Adrenal gland (tissue), 12 donors: ENCODE measurements around the gene TRIM16. TPM values are rescaled to one million over a fixed set of nuclear protein-coding genes. Genes with fewer than 3 reads are reported as not detected.

Experiments
- DNase-seq, 7 donors: peaks; one replicate each; pipeline ENCODE4 v3.0.0-alpha.2; 2019 to 2020
- H3K27ac ChIP-seq, 5 donors: fragments of 200-600 bp; sonication (generic) in 4 of 5; 1 replicate in 3 of 5; 2 replicates in 2 of 5; pipeline versions ENCODE4 v1.5.1 to v1.8.0; 2016 to 2020; ENCODE audit warnings: mild to moderate bottlenecking in 1 of 5
- H3K27me3 ChIP-seq: fragments of 200-600 bp; 2 replicates; pipeline ENCODE4 v1.8.0; 2021
- H3K36me3 ChIP-seq, 2 donors: fragments of 200-600 bp; replicated peaks in 1 of 2; 1 replicate in 1 of 2; 2 replicates in 1 of 2; pipeline versions ENCODE4 v1.5.1 to v1.8.0; 2018 to 2022
- H3K4me1 ChIP-seq, 2 donors: fragments of 200-600 bp; replicated peaks in 1 of 2; 1 replicate in 1 of 2; 2 replicates in 1 of 2; pipeline versions ENCODE4 v1.5.1 to v1.8.0; 2018 to 2021
- H3K4me3 ChIP-seq, 4 donors: fragments of 200-600 bp; sonication (generic) in 3 of 4; one replicate each; pipeline ENCODE4 v1.5.1; 2016 to 2018
- H3K9me3 ChIP-seq, 3 donors: fragments of 200-600 bp; sonication (generic) in 1 of 3; replicated peaks in 1 of 3; 1 replicate in 2 of 3; 2 replicates in 1 of 3; pipeline versions ENCODE4 v1.5.1 to v1.8.0; 2016 to 2021
- POLR2A ChIP-seq, 2 donors: fragments of 450-650 bp; IDR thresholded peaks; one replicate each; pipeline ENCODE4 v1.6.1; 2017; ENCODE audit warnings: antibody characterized with exemption in 2 of 2, mild to moderate bottlenecking in 2 of 2, moderate library complexity in 1 of 2
- WGBS, 4 donors: extraction: QIAGEN DNeasy Blood & Tissue Kit in 2 of 4; methylation state at CpG; one replicate each; pipeline versions ENCODE4 v1.1.5 to v1.1.7; 2013 to 2017; 5-methylcytosine and 5-hydroxymethylcytosine counted together
- intact Hi-C, 2 donors: fragments of 100-400 bp; cut with DNase I; formaldehyde crosslinking; loops; one replicate each; pipeline versions ENCODE4 v1.14.1 to v1.15.0; 2022 to 2023
- polyA plus RNA-seq, 3 donors: library from polyadenylated mRNA; stranded (reverse); fragments of 200-250 nt in 2 of 3; fragments of 350-450 nt in 1 of 3; fragmentation: Illumina TruSeq in 1 of 3; extraction: RNeasy Lipid Tissue Mini Kit (QIAGEN cat#74804) in 1 of 3; gene quantifications; one replicate each; pipeline ENCODE4 v1.2.3, GENCODE V29; 2013 to 2014
- total RNA-seq, 9 donors: library from RNA; depleted of rRNA in 4 of 9; stranded (reverse); fragments of >200 nt in 4 of 9; fragments of 120-200 nt in 1 of 9; fragmentation: NEBNext Ultra II Directional in 1 of 9; extraction: Animal tissue kit (Norgen Biotek cat#: 25700) in 1 of 9; gene quantifications; one replicate each; pipeline versions ENCODE4 v1.1.0 to v1.2.4, GENCODE V29; 2013 to 2023
- TF ChIP-seq, protein P1 (sequence below), 6 experiments: fragments of 450-650 bp in 4 of 6; fragments of 200-600 bp in 2 of 6; sonication (generic) in 1 of 6; IDR thresholded peaks; 1 replicate in 5 of 6; 2 replicates in 1 of 6; pipeline versions ENCODE4 v1.5.1 to v1.8.0; 2016 to 2021; ENCODE audit warnings: antibody characterized with exemption in 6 of 6, mild to moderate bottlenecking in 2 of 6, moderate library complexity in 1 of 6
- donor health status: healthy with polysubstance abuse.
- donor health status: Bipolar disorder and iron deficiency.
- donor health status: DM: yes; HTN: yes; CAD: no.
- donor health status: DM: no; HTN: no; CAD: no.
- donor health status: DM: no; HTN: no; CAD: no.
- donor health status: DM: yes; HTN: yes; CAD: no.

TRIM16 gene
- total and polyA plus RNA-seq, 12 donors = 7.1 to 109 (median 45.3) TPM

DNA sequence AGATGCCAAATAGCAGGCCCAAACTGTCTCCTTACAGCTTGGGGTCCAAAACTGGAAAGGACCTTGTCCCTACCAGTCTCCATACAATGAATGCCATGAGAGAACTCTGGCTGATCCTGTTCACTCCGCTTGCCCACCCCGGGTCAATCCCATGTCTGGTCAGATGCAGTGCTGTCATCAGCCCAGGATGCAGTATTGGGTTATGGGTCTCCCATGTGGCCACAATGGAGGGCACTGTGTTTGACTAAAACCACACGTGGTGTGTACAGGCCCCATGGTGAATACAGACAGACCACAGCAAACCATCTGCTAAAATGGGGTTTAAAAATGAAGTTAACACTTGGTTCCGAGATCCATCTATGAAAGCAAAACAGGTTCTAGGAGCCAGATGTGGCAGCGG lies 20.4 kb downstream of the TRIM16 start:
- Histone ChIP-seq H3K9me3 (no peaks in the 10 kb centered on the region), H3K27me3 (no peaks in the 10 kb centered on the region), H3K4me1 (no peaks in the 10 kb centered on the region), H3K4me3 (no peak overlapping the region), H3K27ac (no peak overlapping the region), H3K36me3 (no peaks in the 10 kb centered on the region)
- intact Hi-C loops = no loop called here
- WGBS, 4 donors = 94 to 100% (median 97%) methylated on average over 3 to 5 of the region's 5 CpGs
- TF ChIP-seq, protein P1, sequence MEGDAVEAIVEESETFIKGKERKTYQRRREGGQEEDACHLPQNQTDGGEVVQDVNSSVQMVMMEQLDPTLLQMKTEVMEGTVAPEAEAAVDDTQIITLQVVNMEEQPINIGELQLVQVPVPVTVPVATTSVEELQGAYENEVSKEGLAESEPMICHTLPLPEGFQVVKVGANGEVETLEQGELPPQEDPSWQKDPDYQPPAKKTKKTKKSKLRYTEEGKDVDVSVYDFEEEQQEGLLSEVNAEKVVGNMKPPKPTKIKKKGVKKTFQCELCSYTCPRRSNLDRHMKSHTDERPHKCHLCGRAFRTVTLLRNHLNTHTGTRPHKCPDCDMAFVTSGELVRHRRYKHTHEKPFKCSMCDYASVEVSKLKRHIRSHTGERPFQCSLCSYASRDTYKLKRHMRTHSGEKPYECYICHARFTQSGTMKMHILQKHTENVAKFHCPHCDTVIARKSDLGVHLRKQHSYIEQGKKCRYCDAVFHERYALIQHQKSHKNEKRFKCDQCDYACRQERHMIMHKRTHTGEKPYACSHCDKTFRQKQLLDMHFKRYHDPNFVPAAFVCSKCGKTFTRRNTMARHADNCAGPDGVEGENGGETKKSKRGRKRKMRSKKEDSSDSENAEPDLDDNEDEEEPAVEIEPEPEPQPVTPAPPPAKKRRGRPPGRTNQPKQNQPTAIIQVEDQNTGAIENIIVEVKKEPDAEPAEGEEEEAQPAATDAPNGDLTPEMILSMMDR (IDR thresholded peaks at IDR 0.05) = no peak
- TF ChIP-seq POLR2A (IDR thresholded peaks at IDR 0.05) = no peak
- no peak for DNase-seq

DNA sequence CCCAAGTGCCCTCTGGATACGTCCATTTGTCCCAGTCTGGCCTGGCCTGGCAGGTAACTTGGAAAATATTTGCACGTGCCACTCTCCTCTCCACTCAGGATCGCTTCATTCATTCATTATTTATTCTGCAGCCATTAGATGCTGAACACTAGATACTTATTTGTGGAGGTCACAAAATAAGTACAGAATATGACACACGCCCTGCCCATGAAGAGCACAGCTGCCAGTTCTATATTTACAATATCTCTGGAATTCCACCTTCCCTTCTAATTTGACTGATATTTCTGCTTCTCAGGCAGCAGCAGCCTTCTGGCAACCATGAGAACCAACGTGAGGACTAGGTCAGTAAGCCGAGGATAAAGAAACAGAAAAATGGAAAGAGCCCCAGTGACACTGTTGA lies 20.9 kb downstream of the TRIM16 start:
- H3K27ac ChIP-seq = no peak overlapping the region
- intact Hi-C loops = no loop called here
- 93 to 96% (median 94%) methylated on average over 6 of the region's 6 CpGs for WGBS, 4 donors
- H3K27me3 ChIP-seq = no peaks in the 10 kb centered on the region
- DNase-seq = no peak
- H3K4me1 ChIP-seq = peaks cover 0 to 3% of the 10 kb centered on the region in 2 donors
- TF ChIP-seq, protein P1 (IDR thresholded peaks at IDR 0.05) = no peak
- no peak for TF ChIP-seq POLR2A (IDR thresholded peaks at IDR 0.05)
- H3K4me3 ChIP-seq = no peak overlapping the region
- H3K9me3 ChIP-seq = no peaks in the 10 kb centered on the region
- H3K36me3 ChIP-seq = no peaks in the 10 kb centered on the region

DNA sequence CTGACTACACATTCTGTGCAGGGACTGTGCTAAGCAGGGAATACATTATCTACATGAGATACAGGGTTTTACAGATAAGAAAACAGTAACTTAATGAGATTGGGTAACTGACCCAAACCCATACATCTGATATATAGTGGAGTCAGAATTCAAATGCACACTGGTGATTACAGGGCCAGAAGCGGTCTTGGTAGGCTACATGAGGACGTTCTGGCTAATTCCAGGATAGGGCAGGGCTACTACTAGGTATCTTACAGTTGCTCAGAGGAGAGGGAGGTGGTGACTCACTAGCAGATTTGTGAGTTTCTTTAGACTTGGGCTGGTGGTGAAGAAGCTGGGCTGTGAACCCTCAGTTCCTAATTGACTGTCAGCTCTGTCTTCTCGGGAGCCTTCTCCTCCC lies 21.4 kb downstream of the TRIM16 start:
- no peaks in the 10 kb centered on the region for H3K27me3 ChIP-seq
- H3K4me1 ChIP-seq = peaks cover 0 to 5% of the 10 kb centered on the region in 2 donors
- no peak for DNase-seq
- H3K4me3 ChIP-seq = no peak overlapping the region
- no peak overlapping the region for H3K27ac ChIP-seq
- intact Hi-C loops = no loop called here
- 88 to 96% (median 94%) methylated on average over 3 of the region's 3 CpGs for WGBS, 4 donors
- no peaks in the 10 kb centered on the region for H3K36me3 ChIP-seq
- H3K9me3 ChIP-seq = no peaks in the 10 kb centered on the region
- TF ChIP-seq, protein P1 (IDR thresholded peaks at IDR 0.05) = no peak
- no peak for TF ChIP-seq POLR2A (IDR thresholded peaks at IDR 0.05)

DNA sequence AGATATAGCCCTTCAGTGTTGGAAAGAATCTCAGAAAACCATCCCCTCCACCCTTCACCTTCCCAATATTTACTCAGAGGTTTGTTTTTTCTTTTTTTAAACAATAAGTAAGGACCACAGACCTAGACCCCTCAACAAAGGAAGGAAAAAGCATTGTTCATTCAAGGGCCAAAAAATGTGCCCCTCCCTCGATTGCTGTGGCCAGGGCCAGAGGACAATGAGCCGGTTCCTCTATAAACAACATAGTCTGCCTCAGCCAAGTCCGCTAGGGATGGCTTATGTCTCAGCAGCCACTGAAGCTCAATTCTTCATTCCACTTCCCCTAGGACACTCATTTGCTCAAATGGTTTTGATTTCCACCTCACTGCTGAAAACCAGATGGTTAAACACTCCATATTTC lies 24.0 kb downstream of the TRIM16 start:
- DNase-seq = no peak
- Histone ChIP-seq H3K4me1 (peaks cover under 1 to 5% of the 10 kb centered on the region in 2 donors), H3K9me3 (no peaks in the 10 kb centered on the region), H3K36me3 (no peaks in the 10 kb centered on the region), H3K4me3 (no peak overlapping the region), H3K27ac (no peak overlapping the region), H3K27me3 (no peaks in the 10 kb centered on the region)
- 80 to 89% (median 85%) methylated on average over 3 of the region's 3 CpGs for WGBS, 4 donors
- intact Hi-C loops = no loop called here
- TF ChIP-seq, protein P1 (IDR thresholded peaks at IDR 0.05) = no peak
- no peak for TF ChIP-seq POLR2A (IDR thresholded peaks at IDR 0.05)
